IPS-15b (cell line): Measurements from ENCODE around the gene C11orf52.
A peak's percentile ranks its signal among the peaks of the same experiment; 100 is the strongest.
"Not testable (repeated sequence)": the region's sequence is repeated elsewhere in the genome, so short reads cannot be mapped to it uniquely, and the experiment has no call there.

ENCODE experiments used
- H3K27me3 ChIP-seq: one replicate; pipeline ENCODE4 v1.6.1; 2013; ENCODE audit warnings: low read length; ENCODE audit not compliant: control insufficient read depth, insufficient read depth
- H3K36me3 ChIP-seq: one replicate; pipeline ENCODE4 v1.6.1; 2013; ENCODE audit warnings: low read length; ENCODE audit not compliant: control insufficient read depth, insufficient read depth
- H3K4me1 ChIP-seq: one replicate; pipeline ENCODE4 v1.6.1; 2013; ENCODE audit warnings: mild to moderate bottlenecking, low read length; ENCODE audit not compliant: control insufficient read depth, insufficient read depth
- H3K4me3 ChIP-seq: one replicate; pipeline ENCODE4 v1.5.1; 2013; ENCODE audit warnings: low read depth, low read length
- H3K9ac ChIP-seq: one replicate; pipeline ENCODE4 v1.6.1; 2013; ENCODE audit warnings: low read depth, mild to moderate bottlenecking, low read length
- H3K9me3 ChIP-seq: one replicate; pipeline ENCODE4 v1.6.1; 2013; ENCODE audit warnings: mild to moderate bottlenecking, low read length; ENCODE audit not compliant: control insufficient read depth, insufficient read depth

C11orf52 gene, protein sequence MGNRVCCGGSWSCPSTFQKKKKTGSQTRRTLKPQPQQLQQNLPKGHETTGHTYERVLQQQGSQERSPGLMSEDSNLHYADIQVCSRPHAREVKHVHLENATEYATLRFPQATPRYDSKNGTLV

DNA sequence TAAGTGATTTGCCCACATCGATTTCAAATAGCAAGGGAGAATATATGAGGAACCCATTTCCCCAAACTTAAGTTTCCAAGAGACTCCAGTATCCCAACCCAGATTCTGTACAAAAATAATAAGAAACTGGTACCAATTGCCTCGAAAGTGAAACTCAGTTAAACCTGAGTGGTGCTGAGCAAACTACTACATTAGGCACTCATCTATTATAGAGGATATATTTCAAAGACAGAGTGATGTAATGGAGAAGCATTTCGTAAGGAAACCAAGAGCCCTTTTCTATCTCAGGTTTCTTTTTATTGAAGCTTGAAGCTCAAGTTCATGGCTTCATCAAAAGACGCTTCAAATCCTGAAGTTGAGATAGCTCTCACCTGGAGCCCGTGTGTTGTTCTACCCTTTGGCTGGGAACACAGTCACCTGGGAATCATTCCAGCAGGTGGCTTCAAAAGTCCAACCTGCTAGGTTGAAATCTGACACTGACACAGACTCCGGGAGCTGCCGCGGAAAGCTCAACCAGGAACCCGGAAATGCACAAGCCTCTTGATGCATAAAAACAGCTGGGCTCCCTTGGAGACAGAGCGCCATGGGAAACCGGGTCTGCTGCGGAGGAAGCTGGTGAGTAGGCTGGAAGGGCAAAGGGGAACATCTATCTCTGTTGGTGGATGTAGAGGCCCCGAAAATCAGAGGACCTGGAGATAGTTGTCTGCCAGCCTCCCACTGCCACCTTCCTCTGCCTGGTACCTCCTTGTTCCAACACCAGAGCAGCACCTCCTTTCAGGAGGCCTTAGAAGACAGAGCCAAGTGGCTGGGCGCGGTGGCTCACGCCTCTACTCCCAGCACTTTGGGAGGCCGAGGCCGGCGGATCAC is at the start of gene C11orf52:
C11orf52 (plus strand) TSS at position 524 of the 867 bp plus-strand sequence; CDS start at position 584, 60 bp downstream.
- Histone ChIP-seq H3K4me3 (peak within 1 kb of the TSS; percentile 48), H3K9me3 (no peaks in the 10 kb centered on the region), H3K27me3 (no peaks in the 10 kb centered on the region), H3K4me1 (peaks cover 7% of the 10 kb centered on the region), H3K36me3 (no peaks in the 10 kb centered on the region), H3K9ac (no peak within 1 kb of the TSS)

DNA sequence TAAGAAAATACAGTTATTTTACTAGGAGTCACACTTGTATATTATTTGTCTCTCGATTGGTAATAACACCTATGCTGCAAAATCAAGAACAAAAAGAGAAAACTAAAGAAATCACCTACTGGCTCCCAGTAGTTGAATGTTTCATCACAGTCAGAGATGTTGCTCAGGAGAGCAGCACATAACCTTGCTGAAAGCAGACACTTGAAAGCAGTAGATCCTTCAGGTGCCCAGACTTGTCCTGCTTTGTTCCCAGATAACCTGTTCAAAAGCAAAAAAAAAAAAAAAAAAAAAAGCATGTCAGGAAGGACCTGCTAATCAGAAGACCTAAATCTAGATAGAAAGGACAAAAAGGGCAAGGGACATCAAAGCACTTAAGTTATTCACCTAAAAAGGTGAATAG is 48.6 kb upstream of the C11orf52 start:
- no peaks in the 10 kb centered on the region for H3K4me1 ChIP-seq
- H3K4me3 ChIP-seq: no peak overlapping the region
- H3K27me3 ChIP-seq: no peaks in the 10 kb centered on the region
- H3K9ac ChIP-seq: no peak overlapping the region
- H3K9me3 ChIP-seq: no peaks in the 10 kb centered on the region
- no peaks in the 10 kb centered on the region for H3K36me3 ChIP-seq

DNA sequence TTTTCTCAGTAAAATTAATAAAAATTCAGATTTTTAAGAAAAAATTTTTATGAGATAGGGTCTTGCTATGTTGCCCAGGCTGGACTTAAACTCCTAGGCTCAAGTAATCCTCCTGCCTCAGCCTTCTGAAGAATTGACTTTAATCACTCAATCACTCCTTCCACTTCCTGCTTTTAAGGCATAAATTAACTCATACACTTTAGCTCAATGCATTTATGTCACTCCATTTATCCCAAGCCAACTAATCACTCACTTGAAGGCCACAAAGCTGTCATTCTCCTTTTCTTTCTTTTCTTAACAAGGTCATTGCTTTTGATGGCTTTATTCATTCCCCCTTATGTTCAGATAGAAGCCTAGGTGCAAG is 48.2 kb upstream of the C11orf52 start:
- H3K9ac ChIP-seq: no peak overlapping the region
- H3K4me3 ChIP-seq: peak overlapping the region; percentile 97
- H3K27me3 ChIP-seq: no peaks in the 10 kb centered on the region
- H3K4me1 ChIP-seq: no peaks in the 10 kb centered on the region
- no peaks in the 10 kb centered on the region for H3K36me3 ChIP-seq
- no peaks in the 10 kb centered on the region for H3K9me3 ChIP-seq

DNA sequence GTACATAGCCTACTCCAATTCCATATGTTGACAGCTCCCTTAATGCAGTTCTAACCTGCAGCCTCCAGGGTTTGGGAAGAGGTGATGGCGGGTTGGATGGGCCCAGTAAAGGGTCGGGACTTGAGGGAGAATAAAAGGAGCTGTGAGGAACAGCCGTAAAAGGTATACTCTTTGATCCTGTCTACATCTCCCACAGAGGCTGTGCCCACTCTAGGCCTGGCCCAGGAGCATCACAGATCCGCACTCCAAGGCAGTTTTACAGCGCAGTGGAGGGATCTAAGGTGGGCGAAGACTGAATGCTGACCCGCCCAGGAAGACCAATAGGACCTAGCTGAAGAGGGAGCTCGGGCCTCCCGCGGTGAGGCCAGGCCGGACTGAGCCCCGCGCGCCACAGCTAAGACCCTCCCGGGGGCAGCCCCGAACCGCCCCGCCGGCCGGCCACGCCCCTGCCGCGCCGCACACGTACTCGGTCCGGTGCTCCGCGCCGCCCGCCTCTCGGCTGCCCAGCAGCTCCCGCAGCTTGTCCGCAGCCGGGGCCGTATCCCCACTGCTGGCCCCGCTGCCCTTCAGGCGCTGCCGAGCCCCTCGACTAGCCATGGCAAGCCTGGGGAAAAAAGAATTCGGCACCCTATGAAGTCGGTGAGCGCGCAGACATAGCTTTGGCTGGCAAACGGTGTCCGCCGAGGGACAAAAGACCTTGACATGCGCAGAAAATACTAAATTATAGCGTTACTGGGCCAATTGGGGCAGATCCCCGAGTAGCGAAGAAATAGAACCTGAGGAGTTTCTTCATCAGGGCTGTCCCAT is 47.6 kb upstream of the C11orf52 start, which contains the start of gene ALG9:
ALG9 (minus strand) TSS at position 696 of the 807 bp plus-strand sequence; CDS start at position 597, 99 bp downstream.
- Histone ChIP-seq H3K4me3 (peak within 1 kb of the TSS; percentile 97), H3K9me3 (no peaks in the 10 kb centered on the region), H3K9ac (peak within 1 kb of the TSS; percentile 79), H3K36me3 (no peaks in the 10 kb centered on the region), H3K27me3 (no peaks in the 10 kb centered on the region), H3K4me1 (no peaks in the 10 kb centered on the region)

DNA sequence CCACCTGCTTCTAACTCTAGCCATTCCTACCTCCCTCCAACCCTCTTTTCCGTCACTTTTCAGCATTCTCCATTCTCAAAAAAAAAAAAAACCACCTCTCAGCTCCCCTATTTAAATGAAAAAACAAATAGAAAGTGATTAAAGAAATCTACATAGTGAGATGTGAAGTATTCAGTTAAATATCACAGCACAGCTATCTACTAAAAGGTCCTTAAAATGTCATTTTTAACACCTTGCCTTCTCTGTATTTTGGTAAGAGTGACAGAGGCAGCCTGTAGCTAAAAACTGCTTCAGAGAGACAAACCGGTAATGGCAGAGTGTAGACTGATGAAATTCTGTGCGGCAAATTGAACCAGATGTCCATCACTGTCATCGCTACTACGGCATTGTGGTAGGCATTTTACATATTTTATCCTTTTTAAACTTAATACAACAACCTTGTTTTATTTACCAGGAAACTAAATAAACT is 47.0 kb upstream of the C11orf52 start:
- H3K9ac ChIP-seq: peak overlapping the region; percentile 79
- no peaks in the 10 kb centered on the region for H3K4me1 ChIP-seq
- H3K36me3 ChIP-seq: no peaks in the 10 kb centered on the region
- H3K4me3 ChIP-seq: peak overlapping the region; percentile 97
- no peaks in the 10 kb centered on the region for H3K9me3 ChIP-seq
- H3K27me3 ChIP-seq: no peaks in the 10 kb centered on the region

DNA sequence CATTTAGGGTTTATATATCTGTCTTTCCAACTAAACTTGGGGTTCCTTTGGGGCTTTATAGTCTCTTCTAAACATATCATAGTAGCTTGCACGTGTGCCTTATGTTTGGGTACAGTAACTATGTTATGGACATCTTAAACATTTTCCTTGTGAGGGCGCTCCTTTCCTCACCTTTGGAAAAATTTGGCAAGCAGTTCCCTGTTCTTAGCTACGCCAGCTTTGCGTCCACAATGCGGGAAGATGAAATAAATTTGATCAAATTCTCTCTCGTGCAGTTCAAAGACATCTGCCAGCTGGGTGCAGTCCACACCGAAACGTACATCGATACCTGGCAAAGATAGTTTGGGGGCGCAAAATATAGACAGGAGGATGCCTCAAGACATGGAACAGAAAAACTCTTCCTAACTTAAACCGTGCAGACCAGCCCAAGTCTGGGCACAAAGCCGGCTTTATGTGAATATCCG is 40.3 kb upstream of the C11orf52 start:
- Histone ChIP-seq H3K27me3 (no peaks in the 10 kb centered on the region), H3K4me1 (no peaks in the 10 kb centered on the region), H3K9me3 (no peaks in the 10 kb centered on the region), H3K36me3 (no peaks in the 10 kb centered on the region), H3K4me3 (peak overlapping the region; percentile 78), H3K9ac (peak overlapping the region; percentile 67)

DNA sequence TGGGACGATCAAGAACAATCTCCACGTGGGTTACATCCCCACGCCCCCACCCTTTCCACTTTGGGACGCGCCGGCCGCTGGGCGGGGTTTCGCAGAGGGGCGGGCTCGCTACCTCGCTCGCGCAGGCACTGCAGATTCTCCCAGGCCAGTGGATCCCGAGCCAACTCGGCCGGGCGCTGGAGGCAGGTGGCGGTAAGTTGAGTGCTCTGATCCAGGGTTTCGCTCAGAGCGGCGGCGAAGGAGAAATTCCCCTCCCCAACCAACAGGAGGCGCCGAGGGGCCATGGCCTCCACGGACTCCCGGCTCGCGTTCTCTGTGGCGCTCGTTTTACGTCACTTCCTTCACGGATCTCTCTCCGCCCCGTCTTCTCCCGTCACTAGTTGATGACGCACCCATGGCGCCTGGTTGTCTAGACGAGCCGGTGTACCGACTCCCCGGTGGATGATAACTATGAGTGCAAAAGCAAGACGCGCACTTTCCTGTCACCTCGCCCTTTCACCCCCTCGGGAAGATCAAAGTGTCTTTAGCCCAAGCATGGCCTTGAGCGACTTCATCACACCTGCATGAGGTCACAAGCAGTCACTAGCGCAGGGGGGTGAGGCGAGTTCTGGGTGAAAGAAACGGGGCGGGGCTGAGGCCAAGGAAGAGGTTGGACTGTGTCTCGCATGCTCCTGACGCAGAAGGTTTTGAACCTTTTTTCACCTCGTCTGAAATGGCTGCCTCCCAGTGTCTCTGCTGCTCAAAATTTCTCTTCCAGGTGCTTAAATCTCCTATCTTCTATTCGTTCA is 39.7 kb upstream of the C11orf52 start, which contains the start of the genes CFAP68 and FDXACB1:
CFAP68 (plus strand) TSS at position 693 of the 788 bp plus-strand sequence; CDS start at position 713, 20 bp downstream.
FDXACB1 (minus strand) TSS at position 317 of the 788 bp plus-strand sequence; CDS start at position 284, 33 bp downstream.
- Histone ChIP-seq H3K4me3 (peak within 1 kb of the TSS; percentile 78), H3K27me3 (no peaks in the 10 kb centered on the region)

DNA sequence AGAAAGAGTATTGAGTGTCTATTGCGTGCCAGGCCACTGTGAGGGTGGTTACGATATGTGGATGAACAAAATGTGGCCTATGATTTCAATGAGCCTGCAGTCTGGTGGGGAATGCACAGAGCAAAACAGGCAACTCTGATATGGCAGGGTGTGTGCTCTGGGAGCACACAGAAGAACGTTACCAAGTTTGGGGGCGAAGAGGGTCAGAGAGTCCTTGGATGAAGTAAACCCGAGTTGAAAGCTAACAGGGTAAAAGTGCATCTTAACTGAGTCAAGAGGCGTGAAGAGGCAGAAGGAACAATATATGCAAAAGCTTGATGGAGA is 39.1 kb upstream of the C11orf52 start:
- H3K36me3 ChIP-seq: no peaks in the 10 kb centered on the region
- peak overlapping the region; percentile 56 for H3K9ac ChIP-seq
- H3K4me1 ChIP-seq: no peaks in the 10 kb centered on the region
- H3K27me3 ChIP-seq: no peaks in the 10 kb centered on the region
- H3K9me3 ChIP-seq: no peaks in the 10 kb centered on the region
- H3K4me3 ChIP-seq: peak overlapping the region; percentile 78

More for the DNA sequence above, 39.7 kb upstream of the C11orf52 start, which contains the start of the genes CFAP68 and FDXACB1:
- no peaks in the 10 kb centered on the region for H3K36me3 ChIP-seq
- H3K9ac ChIP-seq: peak within 1 kb of the TSS; percentile 67
- no peaks in the 10 kb centered on the region for H3K4me1 ChIP-seq
- H3K9me3 ChIP-seq: no peaks in the 10 kb centered on the region

DNA sequence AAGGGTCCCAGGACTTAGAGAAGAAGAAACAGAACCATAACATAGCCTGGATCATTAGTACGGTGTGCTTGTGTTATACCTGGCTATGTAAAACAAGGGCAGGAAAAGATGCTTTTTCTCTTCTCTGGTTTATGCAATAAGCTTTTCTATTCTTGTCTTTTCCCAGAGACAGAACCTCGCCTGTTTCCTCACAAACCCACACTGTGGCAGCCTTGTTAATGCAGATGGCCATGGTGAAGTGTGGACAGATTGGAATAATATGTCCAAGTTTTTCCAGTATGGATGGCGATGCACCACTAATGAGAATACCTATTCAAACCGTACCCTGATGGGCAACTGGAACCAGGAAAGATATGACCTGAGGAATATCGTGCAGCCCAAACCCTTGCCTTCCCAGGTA is 36.5 kb upstream of the C11orf52 start:
- Histone ChIP-seq H3K9ac (no peak overlapping the region), H3K4me3 (no peak overlapping the region), H3K9me3 (no peaks in the 10 kb centered on the region), H3K4me1 (no peaks in the 10 kb centered on the region), H3K27me3 (no peaks in the 10 kb centered on the region), H3K36me3 (no peaks in the 10 kb centered on the region)

DNA sequence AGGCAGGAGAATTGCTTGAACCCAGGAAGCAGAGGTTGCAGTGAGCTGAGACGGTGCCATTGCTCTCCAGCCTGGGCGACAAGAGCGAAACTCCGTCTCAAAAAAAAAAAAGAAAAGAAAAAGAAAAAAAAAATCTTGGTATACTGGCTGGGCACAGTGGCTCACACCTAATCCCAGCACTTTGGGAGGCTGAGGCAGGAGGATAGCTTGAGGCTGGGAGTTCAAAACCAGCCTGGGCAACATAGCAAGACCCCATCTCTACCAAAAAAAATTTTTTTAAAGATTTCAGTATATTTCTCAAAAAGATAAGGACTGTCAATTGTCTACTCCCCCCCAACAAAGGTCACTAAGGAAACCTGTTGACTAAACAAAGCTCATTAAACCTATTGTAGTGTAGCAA is 33.7 kb upstream of the C11orf52 start:
- H3K9ac ChIP-seq, H3K9me3 ChIP-seq, H3K36me3 ChIP-seq, H3K27me3 ChIP-seq, H3K4me3 ChIP-seq, H3K4me1 ChIP-seq: not testable (repeated sequence)

DNA sequence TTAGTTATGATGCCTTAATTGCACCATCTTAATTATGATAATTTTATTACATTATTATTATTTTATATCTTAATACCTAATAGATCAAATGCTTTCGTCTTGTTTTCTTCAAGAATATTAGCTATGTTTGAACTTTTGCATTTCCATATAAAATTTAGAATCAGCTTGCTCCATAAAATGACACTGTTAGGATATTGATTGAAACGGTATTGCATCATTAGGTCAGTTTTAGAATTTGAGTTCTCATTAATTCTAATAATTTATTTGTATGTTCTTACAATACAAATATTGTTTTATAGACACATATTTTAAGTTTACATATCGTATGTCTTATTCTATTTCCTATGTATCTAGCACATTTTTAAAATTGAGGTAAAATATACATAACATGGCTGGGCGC is 32.7 kb upstream of the C11orf52 start:
- no peak overlapping the region for H3K4me3 ChIP-seq
- H3K27me3 ChIP-seq: no peaks in the 10 kb centered on the region
- no peaks in the 10 kb centered on the region for H3K9me3 ChIP-seq
- H3K4me1 ChIP-seq: no peaks in the 10 kb centered on the region
- H3K36me3 ChIP-seq: no peaks in the 10 kb centered on the region
- H3K9ac ChIP-seq: no peak overlapping the region
